SK-N-SH (cell line): ENCODE data around the gene AEBP1. TPM values are rescaled to one million over a fixed set of nuclear protein-coding genes. Genes with fewer than 3 reads are reported as not detected.

ENCODE experiments used
- CTCF ChIA-PET: fragments of 300-600, 350-600 bp; formaldehyde crosslinking; extraction: SDS; loops from one replicate; lab custom pipeline; 2021; lab: Yijun Ruan, JAX
- POLR2A ChIA-PET: fragments of 350-600 bp; sonication (Branson Sonifier 250); formaldehyde crosslinking; extraction: SDS; loops from one replicate; lab custom pipeline; 2020; ENCODE audit warnings: antibody characterized with exemption, inconsistent platforms; lab: Yijun Ruan, JAX
- DNase-seq: peaks from one replicate; pipeline ENCODE4 v3.0.0; 2012
- H2AFZ ChIP-seq: fragments of 200-600 bp; sonication (generic); 2 replicates; pipeline ENCODE4 v1.8.1; 2016; ENCODE audit warnings: antibody characterized with exemption, mild to moderate bottlenecking, low read depth
- H3F3A ChIP-seq: fragments of 200-600 bp; sonication (generic); replicated peaks from 2 replicates; pipeline ENCODE3; 2016; ENCODE audit warnings: antibody characterized with exemption, mild to moderate bottlenecking; ENCODE audit not compliant: insufficient read depth
- H3K27ac ChIP-seq, 2 experiments: fragments of 200-500 bp in 1 of 2; fragments of 200-600 bp in 1 of 2; sonication (Bioruptor generic) in 1 of 2; sonication (generic), shearing (Covaris generic) in 1 of 2; 2 replicates each; pipeline versions ENCODE4 v1.5.1 to v1.6.1; 2014 to 2016; ENCODE audit warnings: low read depth in 2 of 2, inconsistent platforms in 1 of 2, low read length in 1 of 2, mild to moderate bottlenecking in 1 of 2, mixed read lengths in 1 of 2
- H3K27me3 ChIP-seq: fragments of 200-600 bp; sonication (generic), shearing (Covaris generic); 2 replicates; pipeline ENCODE4 v1.6.1; 2016; ENCODE audit warnings: mixed run types; ENCODE audit not compliant: insufficient read depth
- H3K36me3 ChIP-seq, 2 experiments: fragments of 200-500 bp in 1 of 2; fragments of 200-600 bp in 1 of 2; sonication (Bioruptor generic) in 1 of 2; sonication (generic) in 1 of 2; replicated peaks in 1 of 2; 2 replicates each; pipeline versions ENCODE3 to v1.5.1; 2014 to 2016; ENCODE audit warnings: low read length in 1 of 2, mild to moderate bottlenecking in 1 of 2; ENCODE audit not compliant: insufficient read depth in 2 of 2, control insufficient read depth in 1 of 2
- H3K4me1 ChIP-seq, 2 experiments: fragments of 200-500 bp in 1 of 2; fragments of 200-600 bp in 1 of 2; sonication (Bioruptor generic) in 1 of 2; sonication (generic), shearing (Covaris generic) in 1 of 2; 2 replicates each; pipeline versions ENCODE4 v1.5.1 to v1.6.1; 2014 to 2016; ENCODE audit warnings: low read depth in 1 of 2, low read length in 1 of 2, mixed run types in 1 of 2; ENCODE audit not compliant: insufficient read depth in 2 of 2, control insufficient read depth in 1 of 2
- H3K4me2 ChIP-seq: fragments of 200-600 bp; sonication (generic), shearing (Covaris generic); 2 replicates; pipeline ENCODE4 v1.6.1; 2017; ENCODE audit warnings: mixed run types
- H3K4me3 ChIP-seq, 2 experiments: fragments of 200-500 bp in 1 of 2; fragments of 200-600 bp in 1 of 2; sonication (Bioruptor generic) in 1 of 2; sonication (generic), shearing (Covaris generic) in 1 of 2; 2 replicates each; pipeline versions ENCODE4 v1.5.1 to v1.8.1; 2014 to 2016; ENCODE audit warnings: low read depth in 2 of 2, inconsistent platforms in 1 of 2, low read length in 1 of 2, mild to moderate bottlenecking in 1 of 2, mixed read lengths in 1 of 2, moderate library complexity in 1 of 2
- H3K79me2 ChIP-seq: fragments of 200-600 bp; sonication (generic); 2 replicates; pipeline ENCODE4 v1.8.1; 2017; ENCODE audit warnings: mild to moderate bottlenecking; ENCODE audit not compliant: insufficient read depth
- H3K9ac ChIP-seq: fragments of 200-600 bp; sonication (generic); 2 replicates; pipeline ENCODE4 v1.6.1; 2017; ENCODE audit warnings: mixed run types
- H3K9me2 ChIP-seq: fragments of 200-600 bp; sonication (generic); 2 replicates; pipeline ENCODE4 v1.6.1; 2017; ENCODE audit warnings: mixed run types
- H3K9me3 ChIP-seq: fragments of 200-600 bp; sonication (generic); 2 replicates; pipeline ENCODE4 v1.6.1; 2017; ENCODE audit warnings: mixed run types, mild to moderate bottlenecking, moderate library complexity
- H4K20me1 ChIP-seq: fragments of 200-600 bp; sonication (generic); 2 replicates; pipeline ENCODE4 v1.6.1; 2017; ENCODE audit warnings: mild to moderate bottlenecking, mixed run types; ENCODE audit not compliant: insufficient read depth
- CTCF ChIP-seq: fragments of 200-600 bp; sonication (generic); IDR thresholded peaks from 2 replicates; pipeline ENCODE4 v1.6.1; 2017; ENCODE audit warnings: antibody characterized with exemption, mild to moderate bottlenecking, moderate library complexity
- IRF3 ChIP-seq: fragments of 150-350 bp; IDR thresholded peaks from 2 replicates; pipeline ENCODE4 v1.6.1; 2016; ENCODE audit warnings: mild to moderate bottlenecking, low read depth, low read length
- POLR2AphosphoS5 ChIP-seq: IDR thresholded peaks from 2 replicates; pipeline ENCODE4 v1.6.1; 2012; ENCODE audit warnings: low read depth, low read length
- RAD21 ChIP-seq: IDR thresholded peaks from 2 replicates; pipeline ENCODE4 v1.6.1; 2012; ENCODE audit warnings: mild to moderate bottlenecking, low read length
- SMC3 ChIP-seq: IDR thresholded peaks from 2 replicates; pipeline ENCODE4 v1.6.1; 2012; ENCODE audit warnings: low read depth, low read length, improper control_type of control experiment
- USF1 ChIP-seq: IDR thresholded peaks from 2 replicates; pipeline ENCODE4 v1.4.0; 2012; ENCODE audit warnings: low read depth, borderline replicate concordance
- USF2 ChIP-seq: fragments of 150-350 bp; IDR thresholded peaks from 2 replicates; pipeline ENCODE4 v1.6.1; 2017; ENCODE audit warnings: antibody characterized with exemption, low read length, low read depth, borderline replicate concordance
- whole genome bisulfite sequencing: methylation state at CpG from one replicate; pipeline ENCODE4 v1.1.6; 2017; ENCODE audit warnings: low lambda C conversion rate; 5-methylcytosine and 5-hydroxymethylcytosine counted together
- polyA plus RNA-seq, 3 experiments: library from polyadenylated mRNA; depleted of rRNA; stranded (reverse); fragments of >200 nt; gene quantifications; 2 replicates each; pipeline ENCODE4 v1.2.3, GENCODE V29; 2012

Gene AEBP1
- polyA plus RNA-seq, 1 of the 3 experiments (the other 2 are of a cell fraction), result 105 TPM

GRCh38 chr7:44108768-44109750 is 4.9 kb downstream of the AEBP1 start:
- CTCF ChIA-PET, result interaction anchor here (0.7 to 2.3 kb wide), 5 partner anchors 12 to 89 kb away, joined by 3 to 7 read pairs (median 3); no protein-coding TSS in a partner anchor
- H3K36me3 ChIP-seq, result peaks cover 27 to 73% of the 10 kb centered on the region in 2 experiments
- 89% methylated on average over 19 of the region's 21 CpGs for WGBS

GRCh38 chr7:44109991-44110390 is 5.8 kb downstream of the AEBP1 start:
- H3F3A ChIP-seq, result peaks cover 22% of the 10 kb centered on the region
- peaks cover 7 to 23% of the 10 kb centered on the region in 2 experiments; a peak in 1 of 4 replicates for H3K4me1 ChIP-seq
- H3K9me2 ChIP-seq, result no peaks in the 10 kb centered on the region
- peaks cover 12% of the 10 kb centered on the region; the same call in 1 of the 2 replicates for H4K20me1 ChIP-seq
- H3K79me2 ChIP-seq, result peaks cover 33% of the 10 kb centered on the region
- WGBS, result 97% methylated on average over 16 of the region's 18 CpGs
- no peak overlapping the region for H3K4me3 ChIP-seq
- H3K27ac ChIP-seq, result no peak overlapping the region; a peak in 1 of 4 replicates
- H3K27me3 ChIP-seq, result no peaks in the 10 kb centered on the region
- ChIA-PET POLR2A (interaction anchor here (1.2 kb wide), 1 partner anchor 9 kb away, joined by 3 read pairs; no protein-coding TSS in a partner anchor), CTCF (interaction anchor here (0.7 to 2.3 kb wide), 3 partner anchors 13 to 42 kb away, joined by 3 to 7 read pairs (median 3); no protein-coding TSS in a partner anchor)
- peak; percentile 44 for DNase-seq
- H3K9me3 ChIP-seq, result no peaks in the 10 kb centered on the region
- H3K36me3 ChIP-seq, result peaks cover 27 to 82% of the 10 kb centered on the region in 2 experiments
- H2AFZ ChIP-seq, result no peak overlapping the region
- H3K4me2 ChIP-seq, result no peak overlapping the region
- H3K9ac ChIP-seq, result no peak overlapping the region
- no peak for TF ChIP-seq IRF3
- TF ChIP-seq SMC3, result no peak
- TF ChIP-seq RAD21, result no peak
- TF ChIP-seq POLR2AphosphoS5, result no peak
- no peak for TF ChIP-seq USF1
- TF ChIP-seq USF2, result no peak

More at GRCh38 chr7:44108768-44109750, 4.9 kb downstream of the AEBP1 start:
- POLR2A ChIA-PET, result no interaction called here
- Histone ChIP-seq H3K9me3 (no peaks in the 10 kb centered on the region), H3K9ac (no peak overlapping the region), H3K27me3 (no peaks in the 10 kb centered on the region), H3K9me2 (no peaks in the 10 kb centered on the region), H4K20me1 (peaks cover 9% of the 10 kb centered on the region; the same call in 1 of the 2 replicates), H3K79me2 (peaks cover 41% of the 10 kb centered on the region), H3K27ac (no peak overlapping the region), H3F3A (peaks cover 14% of the 10 kb centered on the region), H2AFZ (no peak overlapping the region), H3K4me2 (no peak overlapping the region; the same call in 1 of the 2 replicates), H3K4me3 (no peak overlapping the region), H3K4me1 (peaks cover 7 to 26% of the 10 kb centered on the region in 2 experiments; a peak in 1 of 4 replicates)
- TF ChIP-seq CTCF, result peak; percentile 21; the same call in 1 of the 2 replicates
- no peak for TF ChIP-seq USF1
- DNase-seq, result peak; percentile 65
